ENCODE measurements around the gene TRMT5. TPM values are rescaled to one million over a fixed set of nuclear protein-coding genes. Genes with fewer than 3 reads are reported as not detected.

Gene TRMT5
- total and polyA plus RNA-seq, 2 donors from 2014 or later, result 5.6 to 17.5 TPM

DNA sequence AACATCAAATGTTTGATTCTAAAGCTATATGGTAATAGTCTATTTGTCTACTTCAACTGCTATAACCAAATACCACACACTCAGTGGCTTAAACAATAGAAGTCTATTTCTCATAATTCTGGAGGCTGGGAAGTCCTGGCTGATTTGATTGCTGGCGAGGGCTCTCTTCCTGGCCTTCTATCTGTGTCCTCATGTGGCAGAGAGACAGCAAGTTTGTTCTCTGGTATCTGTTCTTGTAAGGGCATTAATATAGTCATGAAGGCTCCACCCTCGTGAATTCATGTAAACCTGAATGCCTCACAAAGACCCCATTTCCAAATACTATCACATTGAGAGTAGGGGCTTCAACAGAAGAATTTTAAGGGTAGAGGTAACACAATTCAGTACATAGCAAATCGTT, 34.1 kb downstream of the TRMT5 start:
- Histone ChIP-seq H3K4me3 (ENCODE audit: low read length in 3 of 3) (no peak overlapping the region), H3K4me1 (ENCODE audit: control insufficient read depth in 2 of 3, insufficient read depth in 2 of 3, low read depth in 1 of 3, low read length in 3 of 3) (peaks cover 0 to 6% (median 0%) of the 10 kb centered on the region in 3 donors), H3K27ac (ENCODE audit: low read depth in 2 of 2, low read length in 2 of 2) (no peak overlapping the region), H3K27me3 (ENCODE audit: control insufficient read depth, insufficient read depth, low read length) (no peaks in the 10 kb centered on the region), H3K36me3 (ENCODE audit: control insufficient read depth in 2 of 3, insufficient read depth in 3 of 3, low read length in 3 of 3) (no peaks in the 10 kb centered on the region), H3K9me3 (ENCODE audit: control insufficient read depth in 2 of 3, insufficient read depth in 1 of 3, low read length in 3 of 3) (no peaks in the 10 kb centered on the region), H3K9ac (ENCODE audit: low read length in 3 of 3) (no peak overlapping the region)
- no peak for FAIRE-seq
- no peak for DNase-seq
- intact Hi-C loops (cut with DNase I), result no loop called here
- TF ChIP-seq, protein P1, sequence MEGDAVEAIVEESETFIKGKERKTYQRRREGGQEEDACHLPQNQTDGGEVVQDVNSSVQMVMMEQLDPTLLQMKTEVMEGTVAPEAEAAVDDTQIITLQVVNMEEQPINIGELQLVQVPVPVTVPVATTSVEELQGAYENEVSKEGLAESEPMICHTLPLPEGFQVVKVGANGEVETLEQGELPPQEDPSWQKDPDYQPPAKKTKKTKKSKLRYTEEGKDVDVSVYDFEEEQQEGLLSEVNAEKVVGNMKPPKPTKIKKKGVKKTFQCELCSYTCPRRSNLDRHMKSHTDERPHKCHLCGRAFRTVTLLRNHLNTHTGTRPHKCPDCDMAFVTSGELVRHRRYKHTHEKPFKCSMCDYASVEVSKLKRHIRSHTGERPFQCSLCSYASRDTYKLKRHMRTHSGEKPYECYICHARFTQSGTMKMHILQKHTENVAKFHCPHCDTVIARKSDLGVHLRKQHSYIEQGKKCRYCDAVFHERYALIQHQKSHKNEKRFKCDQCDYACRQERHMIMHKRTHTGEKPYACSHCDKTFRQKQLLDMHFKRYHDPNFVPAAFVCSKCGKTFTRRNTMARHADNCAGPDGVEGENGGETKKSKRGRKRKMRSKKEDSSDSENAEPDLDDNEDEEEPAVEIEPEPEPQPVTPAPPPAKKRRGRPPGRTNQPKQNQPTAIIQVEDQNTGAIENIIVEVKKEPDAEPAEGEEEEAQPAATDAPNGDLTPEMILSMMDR (IDR thresholded peaks at IDR 0.05; ENCODE audit: borderline replicate concordance, extremely low read depth, insufficient read depth), result no peak

DNA sequence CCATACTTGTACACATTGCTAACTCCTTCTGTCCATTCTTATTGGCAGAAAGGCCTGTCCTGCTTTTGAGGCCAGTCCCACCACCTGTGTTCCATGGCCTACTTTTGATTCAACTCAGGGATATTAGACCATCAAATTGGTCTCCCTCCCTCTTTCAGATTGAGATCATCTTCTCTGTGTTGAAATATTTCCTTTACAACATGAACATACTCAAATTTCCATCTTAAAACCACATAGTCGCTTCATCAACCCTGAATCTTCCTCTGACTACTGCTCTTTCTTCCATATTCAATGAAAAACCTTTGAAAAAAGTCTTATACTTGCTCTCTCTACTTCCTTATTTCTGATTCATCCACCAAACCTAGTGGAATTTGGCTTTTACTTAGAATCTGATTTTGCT, 34.9 kb downstream of the TRMT5 start:
- no peaks in the 10 kb centered on the region for H3K9me3 ChIP-seq (ENCODE audit: control insufficient read depth in 2 of 3, insufficient read depth in 1 of 3, low read length in 3 of 3)
- TF ChIP-seq, protein P1 (IDR thresholded peaks at IDR 0.05; ENCODE audit: borderline replicate concordance, extremely low read depth, insufficient read depth), result no peak
- H3K36me3 ChIP-seq (ENCODE audit: control insufficient read depth in 2 of 3, insufficient read depth in 3 of 3, low read length in 3 of 3), result no peaks in the 10 kb centered on the region
- FAIRE-seq (no peak), DNase-seq (no peak)
- H3K9ac ChIP-seq (ENCODE audit: low read length in 3 of 3), result no peak overlapping the region
- peaks cover 0 to 6% (median 0%) of the 10 kb centered on the region in 3 donors for H3K4me1 ChIP-seq (ENCODE audit: control insufficient read depth in 2 of 3, insufficient read depth in 2 of 3, low read depth in 1 of 3, low read length in 3 of 3)
- intact Hi-C loops (cut with DNase I), result no loop called here
- H3K27me3 ChIP-seq (ENCODE audit: control insufficient read depth, insufficient read depth, low read length), result no peaks in the 10 kb centered on the region
- no peak overlapping the region for H3K4me3 ChIP-seq (ENCODE audit: low read length in 3 of 3)
- no peak overlapping the region for H3K27ac ChIP-seq (ENCODE audit: low read depth in 2 of 2, low read length in 2 of 2)

DNA sequence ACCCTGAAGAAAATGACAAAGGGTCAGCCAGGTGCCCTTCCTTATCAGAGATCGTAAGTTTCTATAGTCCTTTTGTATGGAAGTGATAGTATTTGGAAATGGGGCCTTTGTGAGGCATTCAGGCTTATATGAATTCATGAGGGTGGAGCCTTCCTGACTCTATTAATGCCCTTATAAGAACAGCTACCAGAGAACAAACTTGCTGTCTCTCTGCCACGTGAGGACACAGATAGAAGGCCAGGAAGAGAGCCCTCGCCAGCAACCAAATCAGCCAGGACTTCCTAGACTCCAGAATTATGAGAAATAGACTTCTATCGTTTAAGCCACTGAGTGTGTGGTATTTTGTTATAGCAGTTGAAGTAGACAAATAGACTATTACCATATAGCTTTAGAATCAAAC, 36.7 kb downstream of the TRMT5 start:
- no peaks in the 10 kb centered on the region for H3K36me3 ChIP-seq (ENCODE audit: control insufficient read depth in 2 of 3, insufficient read depth in 3 of 3, low read length in 3 of 3)
- H3K4me3 ChIP-seq (ENCODE audit: low read length in 3 of 3), result no peak overlapping the region
- H3K9me3 ChIP-seq (ENCODE audit: control insufficient read depth in 2 of 3, insufficient read depth in 1 of 3, low read length in 3 of 3), result no peaks in the 10 kb centered on the region
- H3K4me1 ChIP-seq (ENCODE audit: control insufficient read depth in 2 of 3, insufficient read depth in 2 of 3, low read depth in 1 of 3, low read length in 3 of 3), result no peaks in the 10 kb centered on the region
- intact Hi-C loops (cut with DNase I), result no loop called here
- DNase-seq, result no peak
- TF ChIP-seq, protein P1 (IDR thresholded peaks at IDR 0.05; ENCODE audit: borderline replicate concordance, extremely low read depth, insufficient read depth), result no peak
- no peak overlapping the region for H3K27ac ChIP-seq (ENCODE audit: low read depth in 2 of 2, low read length in 2 of 2)
- H3K9ac ChIP-seq (ENCODE audit: low read length in 3 of 3), result no peak overlapping the region
- H3K27me3 ChIP-seq (ENCODE audit: control insufficient read depth, insufficient read depth, low read length), result no peaks in the 10 kb centered on the region
- no peak for FAIRE-seq

DNA sequence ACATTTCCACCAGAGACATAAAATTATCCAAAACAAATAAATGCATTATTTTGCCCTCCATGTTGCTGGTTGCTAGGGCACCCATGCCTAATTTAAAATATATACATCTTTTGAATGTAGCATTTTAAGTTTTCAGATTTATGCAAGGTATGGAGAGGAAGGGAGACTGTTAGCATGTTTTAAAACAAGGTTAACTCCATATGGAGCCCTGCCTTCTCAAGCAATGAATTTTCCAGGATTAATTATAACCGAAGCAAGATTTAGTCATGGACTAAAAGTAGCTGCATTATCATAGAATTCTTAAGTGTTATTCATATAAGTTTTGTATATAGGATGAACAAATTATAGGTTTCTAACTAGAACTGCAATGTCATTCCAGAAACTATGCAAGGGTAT, 37.2 kb downstream of the TRMT5 start:
- no peak overlapping the region for H3K4me3 ChIP-seq (ENCODE audit: low read length in 3 of 3)
- H3K27ac ChIP-seq (ENCODE audit: low read depth in 2 of 2, low read length in 2 of 2), result no peak overlapping the region
- no peaks in the 10 kb centered on the region for H3K36me3 ChIP-seq (ENCODE audit: control insufficient read depth in 2 of 3, insufficient read depth in 3 of 3, low read length in 3 of 3)
- FAIRE-seq, result no peak
- no peaks in the 10 kb centered on the region for H3K9me3 ChIP-seq (ENCODE audit: control insufficient read depth in 2 of 3, insufficient read depth in 1 of 3, low read length in 3 of 3)
- intact Hi-C loops (cut with DNase I), result no loop called here
- no peaks in the 10 kb centered on the region for H3K4me1 ChIP-seq (ENCODE audit: control insufficient read depth in 2 of 3, insufficient read depth in 2 of 3, low read depth in 1 of 3, low read length in 3 of 3)
- no peak overlapping the region for H3K9ac ChIP-seq (ENCODE audit: low read length in 3 of 3)
- DNase-seq, result no peak
- H3K27me3 ChIP-seq (ENCODE audit: control insufficient read depth, insufficient read depth, low read length), result no peaks in the 10 kb centered on the region
- TF ChIP-seq, protein P1 (IDR thresholded peaks at IDR 0.05; ENCODE audit: borderline replicate concordance, extremely low read depth, insufficient read depth), result no peak
